AG10803 (cell line): ENCODE results near the gene FOXP1.
A peak's percentile ranks its signal among the peaks of the same experiment; 100 is the strongest.

Source experiments
- DNase-seq: peaks from one replicate; pipeline ENCODE4 v3.0.0; 2010; ENCODE audit warnings: low read depth
- H3K4me3 ChIP-seq: 2 replicates; pipeline ENCODE4 v1.5.1; 2011; ENCODE audit warnings: mild to moderate bottlenecking, low read length, control low read depth
- CTCF ChIP-seq: conservative IDR thresholded peaks from 2 replicates; pipeline ENCODE4 v1.5.1; 2011; ENCODE audit warnings: mild to moderate bottlenecking, low read length, control low read depth, inconsistent platforms

FOXP1 gene

DNA sequence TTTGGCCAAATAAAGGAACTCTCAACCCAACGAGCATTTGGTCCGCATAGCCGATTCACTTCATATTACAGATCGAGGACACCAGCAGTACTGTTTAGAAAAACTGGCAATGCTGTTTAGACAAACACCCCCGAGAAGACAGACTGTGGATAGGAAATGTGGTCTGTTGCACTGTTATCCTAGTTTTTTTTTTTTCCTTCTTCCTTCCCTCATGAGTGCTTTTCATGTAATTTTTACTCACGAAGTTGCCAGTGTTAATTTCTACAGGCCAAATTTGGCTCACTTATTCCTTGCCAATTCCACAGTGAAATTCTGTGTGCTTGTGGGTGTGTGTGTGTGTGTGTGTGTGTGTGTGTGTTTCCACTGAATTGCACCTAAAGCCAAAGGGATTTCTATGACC lies 165.7 kb downstream of the FOXP1 start:
- no peak for DNase-seq
- TF ChIP-seq CTCF, result no peak
- H3K4me3 ChIP-seq, result no peak overlapping the region

GRCh38 chr3:71416876-71417275 lies 166.7 kb downstream of the FOXP1 start:
- no peak overlapping the region for H3K4me3 ChIP-seq
- TF ChIP-seq CTCF, result peak; percentile 11; the same call in 1 of the 2 replicates
- no peak for DNase-seq

DNA sequence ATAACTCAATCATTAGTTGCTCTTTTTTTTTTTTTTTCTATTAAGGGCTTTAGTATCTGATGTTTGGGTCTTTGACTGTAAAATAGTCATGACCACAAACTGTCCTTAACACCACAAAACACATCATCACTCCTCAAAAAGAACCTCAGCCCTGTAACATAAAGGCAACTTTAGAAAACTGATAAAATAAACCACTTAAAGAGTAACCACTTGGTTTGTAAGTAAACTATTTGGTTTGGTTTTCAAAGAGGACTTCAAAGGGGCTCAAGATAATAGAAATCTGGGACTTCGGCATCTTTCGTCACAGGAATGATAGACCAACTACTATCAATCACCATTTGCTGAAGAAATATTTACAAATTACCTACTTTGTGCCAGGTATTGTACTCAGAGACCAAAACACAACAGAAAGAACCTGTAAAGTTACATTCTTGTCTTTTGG lies 167.8 kb downstream of the FOXP1 start:
- DNase-seq, result no peak
- H3K4me3 ChIP-seq, result no peak overlapping the region
- TF ChIP-seq CTCF, result no peak

DNA sequence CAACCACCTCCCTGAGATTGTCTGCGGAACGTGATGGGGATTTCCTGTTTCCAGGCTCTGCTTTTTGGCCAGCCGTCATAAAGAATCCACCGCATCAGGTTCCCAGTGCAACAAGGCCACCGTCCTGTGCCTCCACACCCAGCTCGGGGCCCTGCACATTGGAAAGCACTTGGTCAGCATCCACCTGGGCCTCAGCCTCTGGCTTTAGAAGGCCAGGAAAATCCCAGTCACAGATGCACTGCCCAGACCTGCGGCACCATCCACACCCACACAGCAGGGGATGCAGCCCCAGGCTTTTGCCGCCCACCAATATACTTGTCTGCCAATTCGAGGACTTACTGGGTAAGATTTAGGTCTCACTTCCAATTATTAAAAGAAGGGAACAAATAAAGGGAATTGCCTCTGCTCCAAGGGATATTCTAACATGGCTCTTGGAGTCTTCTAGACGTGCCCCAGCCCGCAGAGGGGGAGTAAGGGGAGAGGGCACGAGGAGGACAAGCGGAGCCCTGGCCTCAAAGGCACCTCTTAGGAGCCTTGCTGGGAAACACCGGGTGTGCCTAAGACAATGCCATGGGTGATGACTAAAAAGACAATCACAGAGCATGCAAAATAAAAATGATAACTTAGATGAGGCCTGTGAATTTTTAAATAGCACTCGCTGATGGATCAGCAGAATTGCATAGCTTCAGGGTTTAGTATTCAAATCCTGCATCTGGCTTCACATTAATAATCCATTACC lies 169.2 kb downstream of the FOXP1 start:
- DNase-seq, result no peak
- H3K4me3 ChIP-seq, result no peak overlapping the region
- no peak for TF ChIP-seq CTCF

- no peak for DNase-seq
- H3K4me3 ChIP-seq, result no peak overlapping the region
- TF ChIP-seq CTCF, result no peak
These were observed 170.0 kb downstream of the FOXP1 start for GRCh38 chr3:71413572-71413971.

GRCh38 chr3:71409352-71409751 lies 174.2 kb downstream of the FOXP1 start:
- DNase-seq, result no peak
- no peak overlapping the region for H3K4me3 ChIP-seq

More at GRCh38 chr3:71409352-71409751, 174.2 kb downstream of the FOXP1 start:
- no peak for TF ChIP-seq CTCF
